ENCODE data around the gene SNX5. TPM values are rescaled to one million over a fixed set of nuclear protein-coding genes. Genes with fewer than 3 reads are reported as not detected.

The SNX5 gene
- total RNA-seq, 2 donors from 2014 or later: 63.8 to 71.5 TPM

- DNase-seq (no peak), ATAC-seq (no peak)
- Mint-ChIP-seq H3K27me3 (peaks cover 14% of the 10 kb centered on the region), H3K27ac (no peak overlapping the region), H3K4me1 (peaks cover 7% of the 10 kb centered on the region), H3K4me3 (no peak overlapping the region), H3K36me3 (ENCODE audit: low read depth) (no peaks in the 10 kb centered on the region)
- no peaks in the 10 kb centered on the region for H3K9me3 ChIP-seq (ENCODE audit: control insufficient read depth, low read length, poor library complexity, severe bottlenecking)
Observed at GRCh38 chr20:17925141-17925939, 43.3 kb downstream of the SNX5 start.

GRCh38 chr20:17921774-17922173, 46.8 kb downstream of the SNX5 start:
- no peak for ATAC-seq
- Mint-ChIP-seq H3K27ac (no peak overlapping the region), H3K4me1 (peaks cover 5% of the 10 kb centered on the region)

DNA sequence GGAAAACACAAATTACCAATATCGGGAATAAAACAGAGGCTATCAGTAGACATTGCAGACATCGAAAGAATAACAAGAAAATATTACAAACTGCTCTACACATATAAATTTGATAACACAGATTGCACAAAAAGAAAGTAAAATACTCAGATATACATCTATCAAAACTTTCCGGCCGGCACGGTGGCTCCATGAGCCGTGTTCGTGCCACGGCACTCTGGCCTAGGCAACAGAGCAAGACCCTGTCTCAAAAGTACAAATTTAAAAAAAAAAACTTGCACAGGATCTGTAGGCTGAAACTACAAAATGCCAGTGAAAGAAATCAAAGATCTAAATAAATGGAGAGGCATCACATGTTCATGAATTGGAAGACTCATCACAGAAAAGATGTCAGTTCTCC, 49.4 kb downstream of the SNX5 start:
- peaks cover 5% of the 10 kb centered on the region for H3K4me1 Mint-ChIP-seq
- H3K36me3 Mint-ChIP-seq (ENCODE audit: low read depth): no peaks in the 10 kb centered on the region
- H3K4me3 Mint-ChIP-seq: no peak overlapping the region
- no peaks in the 10 kb centered on the region for H3K9me3 ChIP-seq (ENCODE audit: control insufficient read depth, low read length, poor library complexity, severe bottlenecking)
- peaks cover 8% of the 10 kb centered on the region for H3K27me3 Mint-ChIP-seq
- DNase-seq (no peak), ATAC-seq (no peak)
- no peak overlapping the region for H3K27ac Mint-ChIP-seq

More at GRCh38 chr20:17921774-17922173, 46.8 kb downstream of the SNX5 start:
- Mint-ChIP-seq H3K4me3 (no peak overlapping the region), H3K27me3 (peaks cover 8% of the 10 kb centered on the region), H3K36me3 (ENCODE audit: low read depth) (no peaks in the 10 kb centered on the region)
- DNase-seq: no peak
- no peaks in the 10 kb centered on the region for H3K9me3 ChIP-seq (ENCODE audit: control insufficient read depth, low read length, poor library complexity, severe bottlenecking)

GRCh38 chr20:17917832-17918618, 50.6 kb downstream of the SNX5 start:
- DNase-seq: no peak
- Mint-ChIP-seq H3K27me3 (peaks cover 19% of the 10 kb centered on the region), H3K27ac (peak overlapping the region; percentile 45), H3K4me1 (peaks cover 7% of the 10 kb centered on the region), H3K36me3 (ENCODE audit: low read depth) (peaks cover 4% of the 10 kb centered on the region), H3K4me3 (no peak overlapping the region)
- ATAC-seq: no peak
- no peaks in the 10 kb centered on the region for H3K9me3 ChIP-seq (ENCODE audit: control insufficient read depth, low read length, poor library complexity, severe bottlenecking)

DNA sequence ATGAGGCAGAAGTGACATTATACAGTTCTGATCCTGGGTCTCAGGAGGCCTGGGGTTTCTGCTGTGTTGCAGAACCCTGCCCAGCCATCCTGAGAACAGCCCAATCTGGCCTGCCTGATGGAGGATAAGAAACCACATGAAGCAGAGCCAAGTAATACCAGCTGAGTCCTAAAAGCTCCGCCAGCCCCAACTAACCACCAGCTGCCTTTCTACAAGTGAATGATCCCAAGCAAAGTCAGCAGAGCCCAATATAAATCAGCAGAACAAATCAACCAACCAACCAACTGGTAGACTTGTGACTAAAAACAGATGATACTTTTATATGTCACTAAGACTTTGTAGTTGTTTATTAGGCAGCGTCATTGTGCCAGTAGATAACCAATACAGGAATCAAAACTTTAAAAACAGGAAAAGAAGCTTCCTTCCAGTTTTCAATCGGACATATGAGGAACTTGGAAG, 52.1 kb downstream of the SNX5 start:
- Mint-ChIP-seq H3K27ac (no peak overlapping the region), H3K27me3 (peaks cover 30% of the 10 kb centered on the region), H3K4me3 (no peak overlapping the region), H3K36me3 (ENCODE audit: low read depth) (peaks cover 4% of the 10 kb centered on the region), H3K4me1 (peaks cover 2% of the 10 kb centered on the region)
- no peaks in the 10 kb centered on the region for H3K9me3 ChIP-seq (ENCODE audit: control insufficient read depth, low read length, poor library complexity, severe bottlenecking)
- DNase-seq (no peak), ATAC-seq (no peak)

GRCh38 chr20:17914957-17915356, 53.6 kb downstream of the SNX5 start:
- ATAC-seq (no peak), DNase-seq (no peak)
- Mint-ChIP-seq H3K4me1 (peaks cover 5% of the 10 kb centered on the region), H3K27me3 (peaks cover 42% of the 10 kb centered on the region), H3K27ac (no peak overlapping the region), H3K4me3 (no peak overlapping the region), H3K36me3 (ENCODE audit: low read depth) (peaks cover 8% of the 10 kb centered on the region)
- H3K9me3 ChIP-seq (ENCODE audit: control insufficient read depth, low read length, poor library complexity, severe bottlenecking): no peaks in the 10 kb centered on the region

GRCh38 chr20:17912916-17913315, 55.7 kb downstream of the SNX5 start:
- Mint-ChIP-seq H3K27me3 (peaks cover 49% of the 10 kb centered on the region), H3K4me1 (peaks cover 5% of the 10 kb centered on the region), H3K4me3 (no peak overlapping the region), H3K36me3 (ENCODE audit: low read depth) (peaks cover 8% of the 10 kb centered on the region), H3K27ac (no peak overlapping the region)
- DNase-seq (no peak), ATAC-seq (no peak)
- H3K9me3 ChIP-seq (ENCODE audit: control insufficient read depth, low read length, poor library complexity, severe bottlenecking): no peaks in the 10 kb centered on the region

DNA sequence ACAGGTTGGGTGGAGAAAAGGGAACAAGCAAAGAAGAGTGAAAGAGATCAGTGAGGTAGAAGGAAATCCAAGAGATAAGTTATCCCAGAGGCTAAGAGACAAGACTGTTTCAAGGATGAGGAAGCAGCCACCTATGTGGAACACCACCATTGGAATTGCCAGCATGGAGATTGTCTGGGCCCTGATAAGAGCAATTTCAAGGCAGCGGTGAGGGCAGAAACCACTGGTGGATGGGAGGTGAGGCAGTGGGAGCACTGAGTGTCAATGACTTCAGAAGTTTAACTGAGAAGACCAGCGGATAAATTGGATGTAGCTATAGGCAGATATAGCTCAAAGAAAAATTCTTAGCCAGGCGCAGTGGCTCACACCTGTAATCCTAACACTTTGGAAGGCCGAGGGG, 56.7 kb downstream of the SNX5 start:
- H3K4me3 Mint-ChIP-seq: no peak overlapping the region
- no peaks in the 10 kb centered on the region for H3K9me3 ChIP-seq (ENCODE audit: control insufficient read depth, low read length, poor library complexity, severe bottlenecking)
- peaks cover 49% of the 10 kb centered on the region for H3K27me3 Mint-ChIP-seq
- no peak overlapping the region for H3K27ac Mint-ChIP-seq
- no peak for DNase-seq
- H3K4me1 Mint-ChIP-seq: peaks cover 5% of the 10 kb centered on the region
- no peak for ATAC-seq
- H3K36me3 Mint-ChIP-seq (ENCODE audit: low read depth): peaks cover 8% of the 10 kb centered on the region

- H3K9me3 ChIP-seq (ENCODE audit: control insufficient read depth, low read length, poor library complexity, severe bottlenecking): no peaks in the 10 kb centered on the region
- no peak for ATAC-seq
- peaks cover 49% of the 10 kb centered on the region for H3K27me3 Mint-ChIP-seq
- H3K27ac Mint-ChIP-seq: peak overlapping the region; percentile 16
- H3K36me3 Mint-ChIP-seq (ENCODE audit: low read depth): peaks cover 8% of the 10 kb centered on the region
- H3K4me1 Mint-ChIP-seq: peaks cover 5% of the 10 kb centered on the region
- no peak overlapping the region for H3K4me3 Mint-ChIP-seq
- no peak for DNase-seq
Observed at GRCh38 chr20:17910828-17911294, 57.7 kb downstream of the SNX5 start.

- Mint-ChIP-seq H3K4me3 (no peak overlapping the region), H3K27ac (no peak overlapping the region), H3K4me1 (peaks cover 7% of the 10 kb centered on the region), H3K27me3 (peaks cover 48% of the 10 kb centered on the region), H3K36me3 (ENCODE audit: low read depth) (peaks cover 10% of the 10 kb centered on the region)
- no peak for DNase-seq
- no peaks in the 10 kb centered on the region for H3K9me3 ChIP-seq (ENCODE audit: control insufficient read depth, low read length, poor library complexity, severe bottlenecking)
- ATAC-seq: no peak
Observed at GRCh38 chr20:17909869-17910321, 58.7 kb downstream of the SNX5 start.

DNA sequence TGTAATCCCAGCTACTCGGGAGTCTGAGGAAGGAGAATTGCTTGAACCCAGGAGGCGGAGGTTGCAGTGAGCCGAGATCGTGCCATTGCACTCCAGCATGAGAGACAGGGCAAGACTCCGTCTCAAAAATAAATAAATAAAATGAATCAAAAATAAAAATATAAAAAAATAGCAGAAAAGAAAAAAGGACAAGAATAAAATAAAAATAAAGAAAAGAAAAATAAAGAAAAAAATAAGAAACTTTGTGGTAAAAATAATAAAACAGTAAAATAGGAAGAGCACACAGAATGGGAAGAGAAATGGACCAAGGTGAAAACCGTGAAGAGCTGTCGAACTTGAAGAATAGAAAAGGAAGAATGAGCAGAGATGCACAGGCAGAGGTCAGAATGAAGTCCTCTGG, 63.0 kb downstream of the SNX5 start:
- peaks cover 8% of the 10 kb centered on the region for H3K4me1 Mint-ChIP-seq
- no peak for ATAC-seq
- H3K27ac Mint-ChIP-seq: no peak overlapping the region
- H3K9me3 ChIP-seq (ENCODE audit: control insufficient read depth, low read length, poor library complexity, severe bottlenecking): no peaks in the 10 kb centered on the region
- DNase-seq: no peak
- peaks cover 23% of the 10 kb centered on the region for H3K27me3 Mint-ChIP-seq
- H3K36me3 Mint-ChIP-seq (ENCODE audit: low read depth): peaks cover 2% of the 10 kb centered on the region
- no peak overlapping the region for H3K4me3 Mint-ChIP-seq

DNA sequence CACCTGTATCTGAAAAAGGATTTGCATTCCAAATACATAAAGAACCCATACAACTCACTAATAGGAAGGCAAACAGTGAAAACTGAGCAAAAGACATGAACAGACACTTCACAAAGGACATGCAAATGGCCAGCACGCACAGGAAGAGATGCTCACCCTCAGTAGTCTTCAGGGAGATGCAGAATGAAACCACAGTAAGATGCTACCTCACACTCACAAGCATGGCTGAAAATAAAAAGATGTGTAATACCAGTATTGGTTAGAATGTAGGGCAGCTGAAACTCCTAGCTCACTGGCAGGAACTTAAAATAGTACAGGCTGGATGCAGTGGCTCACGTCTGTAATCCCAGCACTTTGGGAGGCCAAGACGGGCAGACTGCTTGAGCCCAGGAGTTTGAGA, 64.6 kb downstream of the SNX5 start:
- peaks cover 29% of the 10 kb centered on the region for H3K27me3 Mint-ChIP-seq

DNA sequence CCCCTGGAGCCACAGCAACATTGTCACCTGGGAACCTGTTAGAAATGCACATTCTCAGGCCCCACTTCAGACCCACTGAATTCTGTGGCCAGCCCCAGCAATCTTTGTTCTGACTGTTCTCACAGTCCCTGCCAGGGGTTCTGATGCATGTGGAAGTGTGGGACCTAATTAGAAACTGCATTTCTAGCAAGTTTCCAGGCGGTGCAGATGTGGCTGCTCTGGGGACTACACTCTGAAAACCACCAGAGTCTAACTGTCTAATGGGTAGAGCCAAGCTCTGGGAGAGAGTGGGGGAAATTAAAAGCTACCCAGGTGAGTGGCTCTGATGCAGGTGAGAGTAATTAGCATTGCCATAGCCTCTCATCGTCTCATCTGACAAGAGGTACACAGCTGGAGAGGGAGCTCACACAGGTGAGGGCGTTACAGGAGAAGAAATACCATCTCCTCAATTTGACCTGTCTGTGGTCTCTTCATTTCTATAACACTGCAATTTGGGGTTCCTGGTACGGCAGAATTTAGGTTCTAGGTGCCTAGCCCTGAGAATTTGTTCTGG, 66.0 kb downstream of the SNX5 start:
- peaks cover 2% of the 10 kb centered on the region for H3K36me3 Mint-ChIP-seq (ENCODE audit: low read depth)
- peaks cover 33% of the 10 kb centered on the region for H3K27me3 Mint-ChIP-seq
- no peaks in the 10 kb centered on the region for H3K9me3 ChIP-seq (ENCODE audit: control insufficient read depth, low read length, poor library complexity, severe bottlenecking)
- ATAC-seq (no peak), DNase-seq (no peak)
- H3K27ac Mint-ChIP-seq: peak overlapping the region; percentile 45
- peaks cover 8% of the 10 kb centered on the region for H3K4me1 Mint-ChIP-seq
- H3K4me3 Mint-ChIP-seq: no peak overlapping the region

More for the DNA sequence above, 64.6 kb downstream of the SNX5 start:
- Mint-ChIP-seq H3K4me3 (no peak overlapping the region), H3K27ac (no peak overlapping the region), H3K4me1 (peaks cover 8% of the 10 kb centered on the region), H3K36me3 (ENCODE audit: low read depth) (peaks cover 2% of the 10 kb centered on the region)
- H3K9me3 ChIP-seq (ENCODE audit: control insufficient read depth, low read length, poor library complexity, severe bottlenecking): no peaks in the 10 kb centered on the region
- ATAC-seq: no peak
- DNase-seq: no peak

Measured in T-helper 17 cell (primary cell).